A673 (cell line): Measurements from ENCODE around the gene DARS1.

Source experiments
- CTCF ChIP-seq: fragments of 300-800, 200-600 bp; sonication (generic); conservative IDR thresholded peaks from 2 replicates; pipeline ENCODE4 v1.5.1; 2017; ENCODE audit warnings: low read depth, mild to moderate bottlenecking, antibody characterized with exemption, low read length, moderate library complexity, mixed read lengths
- EZH2 ChIP-seq: fragments of 200-600 bp; sonication (generic); IDR thresholded peaks from 2 replicates; pipeline ENCODE4 v1.6.1; 2017; ENCODE audit warnings: borderline replicate concordance, low read depth, mild to moderate bottlenecking, mixed read lengths, antibody characterized with exemption, low read length; ENCODE audit not compliant: poor library complexity, severe bottlenecking

GRCh38 chr2:135885709-135886108 lies 99.7 kb downstream of the DARS1 start:
- TF ChIP-seq CTCF = no peak
- TF ChIP-seq EZH2 = no peak
